Subcutaneous adipose tissue (tissue), 4 donors: ENCODE results near the gene RNF112. TPM values are rescaled to one million over a fixed set of nuclear protein-coding genes. Genes with fewer than 3 reads are reported as not detected.

Experiments used
- total RNA-seq, 4 donors: library from RNA; depleted of rRNA; stranded (reverse); fragments of >200 nt; gene quantifications; one replicate each; pipeline ENCODE4 v1.1.0, GENCODE V29; 2016
- TF ChIP-seq, protein P1 (sequence below): fragments of 450-650 bp; IDR thresholded peaks from one replicate; pipeline ENCODE4 v1.5.1; 2016; ENCODE audit warnings: low read depth, mild to moderate bottlenecking, control low read depth, antibody characterized with exemption, moderate library complexity

The RNF112 gene
- total RNA-seq, 4 donors from 2014 or later = 0.68 to 7.5 (median 1.0) TPM

DNA sequence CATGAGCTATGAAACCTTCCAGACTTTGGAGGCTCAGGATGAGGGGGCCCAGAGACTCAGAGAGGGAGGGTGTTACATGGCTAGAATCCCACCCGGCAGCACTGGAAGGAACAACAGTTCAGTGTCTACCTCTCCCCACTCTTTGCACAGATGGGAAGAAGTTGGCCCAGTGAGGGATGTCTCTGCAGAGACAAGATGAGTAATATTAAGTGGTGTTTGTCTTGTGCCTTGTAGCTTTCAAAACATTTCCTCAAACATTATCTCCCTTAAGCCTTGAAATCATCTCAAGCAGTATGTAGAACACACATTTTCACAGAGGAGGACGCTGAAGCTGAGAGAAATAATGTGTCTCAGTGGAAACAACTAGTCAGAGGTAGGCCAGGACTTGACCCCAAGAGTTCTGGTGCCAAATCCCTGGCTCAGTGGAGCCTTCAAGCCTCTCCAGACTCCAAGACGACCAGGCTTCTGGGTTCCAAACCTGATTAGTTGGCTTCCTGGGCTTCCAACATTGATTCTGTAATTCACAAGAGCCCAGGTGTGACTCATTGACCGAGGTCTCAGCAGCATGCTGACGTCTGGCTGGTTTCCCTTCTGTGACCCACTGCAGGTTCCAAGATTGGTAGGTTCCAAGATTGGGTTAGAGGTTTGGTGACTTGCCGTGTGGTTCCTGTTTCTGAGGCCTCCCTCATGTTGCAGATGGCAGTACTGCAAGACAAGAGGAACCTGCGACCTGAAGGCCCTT, 7.4 kb downstream of the RNF112 start:
- TF ChIP-seq, protein P1, sequence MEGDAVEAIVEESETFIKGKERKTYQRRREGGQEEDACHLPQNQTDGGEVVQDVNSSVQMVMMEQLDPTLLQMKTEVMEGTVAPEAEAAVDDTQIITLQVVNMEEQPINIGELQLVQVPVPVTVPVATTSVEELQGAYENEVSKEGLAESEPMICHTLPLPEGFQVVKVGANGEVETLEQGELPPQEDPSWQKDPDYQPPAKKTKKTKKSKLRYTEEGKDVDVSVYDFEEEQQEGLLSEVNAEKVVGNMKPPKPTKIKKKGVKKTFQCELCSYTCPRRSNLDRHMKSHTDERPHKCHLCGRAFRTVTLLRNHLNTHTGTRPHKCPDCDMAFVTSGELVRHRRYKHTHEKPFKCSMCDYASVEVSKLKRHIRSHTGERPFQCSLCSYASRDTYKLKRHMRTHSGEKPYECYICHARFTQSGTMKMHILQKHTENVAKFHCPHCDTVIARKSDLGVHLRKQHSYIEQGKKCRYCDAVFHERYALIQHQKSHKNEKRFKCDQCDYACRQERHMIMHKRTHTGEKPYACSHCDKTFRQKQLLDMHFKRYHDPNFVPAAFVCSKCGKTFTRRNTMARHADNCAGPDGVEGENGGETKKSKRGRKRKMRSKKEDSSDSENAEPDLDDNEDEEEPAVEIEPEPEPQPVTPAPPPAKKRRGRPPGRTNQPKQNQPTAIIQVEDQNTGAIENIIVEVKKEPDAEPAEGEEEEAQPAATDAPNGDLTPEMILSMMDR = no peak

GRCh38 chr17:19421219-19421618, 10.2 kb downstream of the RNF112 start:
- TF ChIP-seq, protein P1 = no peak

DNA sequence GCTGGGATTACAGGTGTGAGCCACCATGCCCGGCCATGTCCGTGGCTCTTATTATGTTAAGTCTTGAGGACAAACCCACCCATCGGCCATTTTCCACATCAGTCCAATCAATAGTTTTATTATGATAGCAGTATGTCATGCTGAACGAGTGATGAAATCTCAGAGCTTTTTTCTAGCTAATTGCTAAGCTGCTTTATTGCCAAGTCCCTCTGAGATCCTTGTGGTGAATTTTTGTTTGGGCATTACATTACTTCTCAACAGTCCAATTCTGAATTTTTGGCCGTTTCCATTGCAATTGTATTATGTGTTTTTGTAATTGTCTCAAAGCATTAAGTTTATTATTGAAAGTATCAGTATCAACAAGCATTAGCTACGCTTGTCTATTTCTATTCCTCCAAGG, 10.9 kb downstream of the RNF112 start:
- TF ChIP-seq, protein P1 = no peak

DNA sequence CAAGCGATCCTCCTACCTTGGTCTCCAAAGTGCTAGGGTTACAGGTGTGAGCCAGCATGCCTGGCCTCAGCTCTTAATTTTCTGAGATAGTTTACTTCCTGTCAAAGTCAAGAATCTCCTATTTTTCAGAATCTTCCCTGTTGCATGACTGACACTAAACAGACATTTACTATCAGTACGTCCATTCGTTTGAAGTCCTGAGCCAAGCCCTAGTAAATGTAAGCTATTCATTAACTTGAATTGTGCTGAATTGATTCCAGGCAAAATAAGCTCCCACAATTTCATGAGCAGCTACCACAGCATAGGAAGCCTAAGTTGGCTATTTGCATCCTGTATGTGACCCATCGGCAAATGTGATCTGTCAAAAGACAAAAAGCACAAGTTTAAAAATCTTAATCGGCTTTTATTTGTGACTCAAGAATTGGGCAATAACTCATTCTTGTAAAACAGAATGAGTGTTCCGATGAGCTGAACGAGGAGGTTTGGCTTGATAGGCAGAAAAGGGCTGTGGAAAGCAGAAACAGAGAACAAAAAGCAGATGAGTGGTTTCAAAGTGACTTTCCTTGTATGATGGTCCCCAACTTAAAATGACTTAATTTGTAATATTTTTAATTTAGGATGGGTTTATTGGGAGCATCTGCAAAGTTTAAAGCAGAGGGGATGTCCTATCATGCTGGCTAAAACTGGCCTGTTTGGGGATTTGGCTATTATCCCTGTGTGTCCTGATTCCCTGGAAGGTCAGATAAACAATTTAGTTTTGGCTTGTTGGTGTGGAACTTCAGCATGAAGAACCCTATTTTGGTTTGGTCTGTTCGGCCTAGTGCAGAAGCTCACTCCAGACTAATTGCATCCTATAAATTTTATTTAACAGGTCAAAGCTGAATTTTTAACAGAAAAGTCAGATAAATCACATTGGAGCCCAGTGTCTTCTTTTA, 14.2 kb downstream of the RNF112 start:
- TF ChIP-seq, protein P1 = no peak

GRCh38 chr17:19426631-19427030, 15.6 kb downstream of the RNF112 start:
- TF ChIP-seq, protein P1 = no peak

GRCh38 chr17:19431691-19432090, 20.7 kb downstream of the RNF112 start:
- TF ChIP-seq, protein P1 = no peak

- TF ChIP-seq, protein P1 = no peak
Observed at GRCh38 chr17:19433255-19433654, 22.2 kb downstream of the RNF112 start.
